ENCODE results near the gene ISLR.

The ISLR gene

GRCh38 chr15:74165461-74165860, 8.0 kb upstream of the ISLR start:
- no peak overlapping the region for H3K4me3 ChIP-seq (ENCODE audit: low read depth, low read length)
- H3K36me3 ChIP-seq (ENCODE audit: control insufficient read depth, insufficient read depth, low read length), result no peaks in the 10 kb centered on the region
- no peaks in the 10 kb centered on the region for H3K9me3 ChIP-seq (ENCODE audit: control insufficient read depth, insufficient read depth, low read length)
- H3K9ac ChIP-seq (ENCODE audit: low read depth, low read length), result no peak overlapping the region
- no peaks in the 10 kb centered on the region for H3K4me1 ChIP-seq (ENCODE audit: control insufficient read depth, insufficient read depth, low read length)
- no peaks in the 10 kb centered on the region for H3K27me3 ChIP-seq (ENCODE audit: control insufficient read depth, insufficient read depth, low read length)
- H3K27ac ChIP-seq (ENCODE audit: low read depth, low read length), result no peak overlapping the region

DNA sequence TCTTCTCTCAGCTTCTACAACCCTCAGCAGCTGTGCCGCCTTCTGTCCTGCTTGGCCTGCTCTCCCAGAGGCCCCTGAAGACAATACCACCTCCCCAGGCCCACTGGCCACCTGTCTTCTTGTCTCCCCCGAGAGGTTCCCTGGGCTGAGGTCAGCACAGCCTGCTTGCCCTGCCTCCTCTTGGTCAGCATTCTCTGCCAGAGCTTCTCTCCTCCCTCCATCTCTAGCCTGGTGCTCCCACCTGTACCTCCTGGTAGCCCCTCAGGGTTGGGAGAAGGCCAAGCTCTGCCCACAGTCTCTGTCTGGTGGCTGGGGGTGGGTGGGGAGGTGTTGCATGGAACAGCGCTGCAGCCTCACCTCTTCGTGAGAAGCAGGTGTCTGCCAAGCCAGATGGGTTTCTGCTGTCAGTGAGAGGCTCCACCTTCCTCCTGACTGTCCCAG, 5.6 kb upstream of the ISLR start:
- no peak overlapping the region for H3K4me3 ChIP-seq (ENCODE audit: low read depth, low read length)
- no peaks in the 10 kb centered on the region for H3K27me3 ChIP-seq (ENCODE audit: control insufficient read depth, insufficient read depth, low read length)
- no peaks in the 10 kb centered on the region for H3K36me3 ChIP-seq (ENCODE audit: control insufficient read depth, insufficient read depth, low read length)
- H3K4me1 ChIP-seq (ENCODE audit: control insufficient read depth, insufficient read depth, low read length), result peaks cover 3% of the 10 kb centered on the region; the same call in 1 of the 2 replicates
- H3K9me3 ChIP-seq (ENCODE audit: control insufficient read depth, insufficient read depth, low read length), result no peaks in the 10 kb centered on the region
- no peak overlapping the region for H3K9ac ChIP-seq (ENCODE audit: low read depth, low read length)
- H3K27ac ChIP-seq (ENCODE audit: low read depth, low read length), result no peak overlapping the region

DNA sequence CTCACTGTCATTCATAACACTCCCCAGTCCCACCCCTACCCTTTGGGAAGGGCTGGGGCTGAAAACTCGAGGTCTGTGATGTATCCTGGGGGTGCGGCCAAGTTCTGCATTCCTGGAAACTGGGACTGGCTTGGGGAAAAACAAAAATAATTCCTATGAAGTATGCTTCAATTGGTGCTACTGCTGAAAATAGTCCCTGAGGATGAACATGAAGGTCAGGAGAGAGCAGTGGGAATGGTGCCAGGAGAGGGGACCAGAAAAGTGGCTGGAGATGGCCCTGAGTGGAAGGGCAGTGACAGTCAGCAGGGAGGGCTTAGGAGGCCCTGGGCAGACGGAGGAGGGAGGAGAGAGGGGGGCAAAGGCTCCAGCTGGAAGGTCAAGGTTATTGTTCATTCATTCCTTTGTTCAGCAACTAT, 4.8 kb upstream of the ISLR start:
- H3K9ac ChIP-seq (ENCODE audit: low read depth, low read length), result no peak overlapping the region
- H3K27ac ChIP-seq (ENCODE audit: low read depth, low read length), result no peak overlapping the region
- H3K36me3 ChIP-seq (ENCODE audit: control insufficient read depth, insufficient read depth, low read length), result no peaks in the 10 kb centered on the region
- H3K27me3 ChIP-seq (ENCODE audit: control insufficient read depth, insufficient read depth, low read length), result no peaks in the 10 kb centered on the region
- H3K4me1 ChIP-seq (ENCODE audit: control insufficient read depth, insufficient read depth, low read length), result peaks cover 12% of the 10 kb centered on the region
- H3K9me3 ChIP-seq (ENCODE audit: control insufficient read depth, insufficient read depth, low read length), result no peaks in the 10 kb centered on the region
- no peak overlapping the region for H3K4me3 ChIP-seq (ENCODE audit: low read depth, low read length)

DNA sequence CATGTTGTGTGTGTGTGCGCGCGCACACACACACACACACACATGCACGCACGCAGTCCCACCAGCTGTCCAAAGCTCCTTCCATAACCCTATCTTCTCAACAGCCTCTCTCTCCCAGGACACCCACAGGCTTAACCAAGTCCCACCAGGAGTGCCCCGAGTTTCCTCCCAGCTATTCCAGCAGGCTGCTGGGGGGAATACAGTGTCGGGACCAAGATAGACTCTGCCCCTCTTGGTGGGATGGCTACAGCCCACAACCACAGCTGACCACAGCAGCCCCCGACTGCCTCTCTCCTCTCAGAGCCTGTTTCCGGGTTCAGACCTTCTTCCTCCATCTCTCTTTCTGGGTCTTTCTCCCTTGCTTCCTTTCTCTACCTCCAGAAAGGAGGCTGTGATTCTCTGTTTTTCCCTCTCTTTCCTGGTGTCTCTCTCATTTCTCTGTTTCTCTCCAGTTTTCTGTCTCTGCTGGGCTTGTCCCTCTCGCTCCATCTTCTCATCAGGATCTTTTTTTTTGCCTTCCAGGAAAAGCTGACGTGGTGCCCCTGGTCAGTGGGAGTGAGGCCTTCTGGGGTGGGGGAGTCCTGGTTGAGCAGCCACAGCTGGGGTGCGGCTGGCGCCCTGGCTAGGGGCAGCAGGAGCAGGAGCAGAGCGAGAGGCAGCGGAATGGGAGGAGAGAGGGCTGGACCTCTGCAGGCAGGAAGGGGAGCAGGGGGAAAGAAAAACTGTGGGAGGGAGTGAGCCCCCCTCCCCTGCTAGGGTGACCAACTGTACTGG, 3.3 kb upstream of the ISLR start:
- H3K27me3 ChIP-seq (ENCODE audit: control insufficient read depth, insufficient read depth, low read length), result no peaks in the 10 kb centered on the region
- no peak overlapping the region for H3K9ac ChIP-seq (ENCODE audit: low read depth, low read length)
- H3K36me3 ChIP-seq (ENCODE audit: control insufficient read depth, insufficient read depth, low read length), result no peaks in the 10 kb centered on the region
- peaks cover 14% of the 10 kb centered on the region for H3K4me1 ChIP-seq (ENCODE audit: control insufficient read depth, insufficient read depth, low read length)
- H3K9me3 ChIP-seq (ENCODE audit: control insufficient read depth, insufficient read depth, low read length), result no peaks in the 10 kb centered on the region
- H3K27ac ChIP-seq (ENCODE audit: low read depth, low read length), result no peak overlapping the region
- no peak overlapping the region for H3K4me3 ChIP-seq (ENCODE audit: low read depth, low read length)

DNA sequence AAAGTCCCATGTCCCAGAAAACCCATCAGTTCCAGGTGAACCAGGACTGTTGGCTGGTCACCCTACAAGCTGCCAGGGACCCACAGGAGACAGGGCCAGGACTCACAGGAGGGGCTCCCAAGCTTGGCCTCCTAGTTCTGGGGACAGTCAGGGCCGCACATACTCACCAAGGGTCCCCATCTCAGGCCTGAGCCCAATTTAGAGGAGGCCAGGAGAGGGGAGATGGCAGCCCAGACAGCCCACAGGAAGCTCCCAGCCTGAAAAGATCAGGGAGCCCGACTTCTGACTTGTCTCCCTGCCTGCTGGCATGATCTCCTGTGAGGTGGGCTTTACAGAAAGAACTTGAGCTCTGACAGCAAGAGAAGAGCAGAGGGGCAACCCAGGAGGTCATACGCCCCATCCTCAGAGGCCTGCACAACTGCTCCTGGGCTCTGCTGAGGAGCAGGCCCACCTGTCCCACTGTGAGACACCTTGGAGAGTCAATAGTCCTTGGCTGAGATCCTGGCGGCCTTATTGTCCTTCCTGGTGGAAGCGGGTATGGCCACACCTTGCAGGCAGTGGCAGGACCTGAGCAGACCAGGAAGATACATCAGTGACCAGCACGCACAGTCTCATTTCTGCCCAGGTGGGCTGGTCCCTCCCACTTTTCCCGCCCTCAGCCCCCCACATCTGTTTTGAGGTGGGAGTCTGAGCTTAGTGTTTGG, 2.5 kb upstream of the ISLR start:
- Histone ChIP-seq H3K9ac (ENCODE audit: low read depth, low read length) (no peak overlapping the region), H3K4me3 (ENCODE audit: low read depth, low read length) (no peak overlapping the region), H3K27ac (ENCODE audit: low read depth, low read length) (no peak overlapping the region), H3K4me1 (ENCODE audit: control insufficient read depth, insufficient read depth, low read length) (peaks cover 15% of the 10 kb centered on the region), H3K36me3 (ENCODE audit: control insufficient read depth, insufficient read depth, low read length) (no peaks in the 10 kb centered on the region), H3K9me3 (ENCODE audit: control insufficient read depth, insufficient read depth, low read length) (no peaks in the 10 kb centered on the region), H3K27me3 (ENCODE audit: control insufficient read depth, insufficient read depth, low read length) (no peaks in the 10 kb centered on the region)

- Histone ChIP-seq H3K9me3 (ENCODE audit: control insufficient read depth, insufficient read depth, low read length) (no peaks in the 10 kb centered on the region), H3K27me3 (ENCODE audit: control insufficient read depth, insufficient read depth, low read length) (no peaks in the 10 kb centered on the region), H3K4me3 (ENCODE audit: low read depth, low read length) (no peak overlapping the region), H3K4me1 (ENCODE audit: control insufficient read depth, insufficient read depth, low read length) (peaks cover 23% of the 10 kb centered on the region), H3K36me3 (ENCODE audit: control insufficient read depth, insufficient read depth, low read length) (no peaks in the 10 kb centered on the region), H3K27ac (ENCODE audit: low read depth, low read length) (no peak overlapping the region), H3K9ac (ENCODE audit: low read depth, low read length) (no peak overlapping the region)
Observed at GRCh38 chr15:74171965-74172541, 1.5 kb upstream of the ISLR start.

DNA sequence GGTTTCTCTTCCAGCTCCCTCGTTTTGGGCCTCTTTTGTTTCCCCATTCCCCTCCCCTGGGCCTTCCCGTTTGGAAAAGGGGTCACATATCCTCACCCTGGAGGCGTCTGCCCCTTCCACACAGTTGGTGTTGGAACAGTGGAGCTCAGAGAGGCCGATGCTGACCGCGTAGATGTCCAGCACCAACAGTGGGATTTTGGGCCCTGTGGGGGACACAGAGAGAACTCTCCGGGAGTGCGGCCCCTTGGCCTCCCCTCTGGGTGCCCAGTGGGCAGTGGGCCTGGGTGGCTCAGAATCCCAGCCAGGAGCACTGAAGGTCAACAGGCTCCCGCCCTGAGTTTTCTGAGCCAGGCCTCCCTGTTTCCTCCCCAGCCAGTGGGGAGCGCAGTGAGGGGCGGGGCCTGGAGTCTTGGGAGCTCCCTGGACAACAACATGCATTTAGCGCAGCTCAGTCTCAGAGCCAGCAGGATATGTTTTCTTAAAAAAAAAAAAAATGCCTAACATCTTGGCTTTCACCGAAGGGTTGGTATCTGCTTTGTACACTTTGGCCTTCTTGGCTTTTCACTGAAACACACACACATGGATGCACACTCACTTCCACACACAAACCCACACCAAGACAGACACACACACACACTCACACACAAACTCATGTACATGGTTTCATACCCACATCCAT, 670 bp upstream of the ISLR start:
- Histone ChIP-seq H3K27ac (ENCODE audit: low read depth, low read length) (no peak overlapping the region), H3K36me3 (ENCODE audit: control insufficient read depth, insufficient read depth, low read length) (no peaks in the 10 kb centered on the region), H3K4me1 (ENCODE audit: control insufficient read depth, insufficient read depth, low read length) (peaks cover 23% of the 10 kb centered on the region), H3K4me3 (ENCODE audit: low read depth, low read length) (no peak overlapping the region), H3K9ac (ENCODE audit: low read depth, low read length) (no peak overlapping the region), H3K27me3 (ENCODE audit: control insufficient read depth, insufficient read depth, low read length) (no peaks in the 10 kb centered on the region), H3K9me3 (ENCODE audit: control insufficient read depth, insufficient read depth, low read length) (no peaks in the 10 kb centered on the region)

GRCh38 chr15:74174219-74174957, 878 bp downstream of the ISLR start:
- peaks cover 23% of the 10 kb centered on the region for H3K4me1 ChIP-seq (ENCODE audit: control insufficient read depth, insufficient read depth, low read length)
- H3K36me3 ChIP-seq (ENCODE audit: control insufficient read depth, insufficient read depth, low read length), result no peaks in the 10 kb centered on the region
- H3K9me3 ChIP-seq (ENCODE audit: control insufficient read depth, insufficient read depth, low read length), result no peaks in the 10 kb centered on the region
- no peaks in the 10 kb centered on the region for H3K27me3 ChIP-seq (ENCODE audit: control insufficient read depth, insufficient read depth, low read length)
- no peak overlapping the region for H3K4me3 ChIP-seq (ENCODE audit: low read depth, low read length)
- H3K9ac ChIP-seq (ENCODE audit: low read depth, low read length), result no peak overlapping the region
- no peak overlapping the region for H3K27ac ChIP-seq (ENCODE audit: low read depth, low read length)

DNA sequence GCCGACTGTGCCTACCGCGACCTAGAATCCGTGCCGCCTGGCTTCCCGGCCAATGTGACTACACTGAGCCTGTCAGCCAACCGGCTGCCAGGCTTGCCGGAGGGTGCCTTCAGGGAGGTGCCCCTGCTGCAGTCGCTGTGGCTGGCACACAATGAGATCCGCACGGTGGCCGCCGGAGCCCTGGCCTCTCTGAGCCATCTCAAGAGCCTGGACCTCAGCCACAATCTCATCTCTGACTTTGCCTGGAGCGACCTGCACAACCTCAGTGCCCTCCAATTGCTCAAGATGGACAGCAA, 1.4 kb downstream of the ISLR start:
- H3K27ac ChIP-seq (ENCODE audit: low read depth, low read length), result no peak overlapping the region
- peaks cover 23% of the 10 kb centered on the region for H3K4me1 ChIP-seq (ENCODE audit: control insufficient read depth, insufficient read depth, low read length)
- no peak overlapping the region for H3K9ac ChIP-seq (ENCODE audit: low read depth, low read length)
- no peaks in the 10 kb centered on the region for H3K9me3 ChIP-seq (ENCODE audit: control insufficient read depth, insufficient read depth, low read length)
- H3K36me3 ChIP-seq (ENCODE audit: control insufficient read depth, insufficient read depth, low read length), result no peaks in the 10 kb centered on the region
- H3K4me3 ChIP-seq (ENCODE audit: low read depth, low read length), result no peak overlapping the region
- H3K27me3 ChIP-seq (ENCODE audit: control insufficient read depth, insufficient read depth, low read length), result no peaks in the 10 kb centered on the region

DNA sequence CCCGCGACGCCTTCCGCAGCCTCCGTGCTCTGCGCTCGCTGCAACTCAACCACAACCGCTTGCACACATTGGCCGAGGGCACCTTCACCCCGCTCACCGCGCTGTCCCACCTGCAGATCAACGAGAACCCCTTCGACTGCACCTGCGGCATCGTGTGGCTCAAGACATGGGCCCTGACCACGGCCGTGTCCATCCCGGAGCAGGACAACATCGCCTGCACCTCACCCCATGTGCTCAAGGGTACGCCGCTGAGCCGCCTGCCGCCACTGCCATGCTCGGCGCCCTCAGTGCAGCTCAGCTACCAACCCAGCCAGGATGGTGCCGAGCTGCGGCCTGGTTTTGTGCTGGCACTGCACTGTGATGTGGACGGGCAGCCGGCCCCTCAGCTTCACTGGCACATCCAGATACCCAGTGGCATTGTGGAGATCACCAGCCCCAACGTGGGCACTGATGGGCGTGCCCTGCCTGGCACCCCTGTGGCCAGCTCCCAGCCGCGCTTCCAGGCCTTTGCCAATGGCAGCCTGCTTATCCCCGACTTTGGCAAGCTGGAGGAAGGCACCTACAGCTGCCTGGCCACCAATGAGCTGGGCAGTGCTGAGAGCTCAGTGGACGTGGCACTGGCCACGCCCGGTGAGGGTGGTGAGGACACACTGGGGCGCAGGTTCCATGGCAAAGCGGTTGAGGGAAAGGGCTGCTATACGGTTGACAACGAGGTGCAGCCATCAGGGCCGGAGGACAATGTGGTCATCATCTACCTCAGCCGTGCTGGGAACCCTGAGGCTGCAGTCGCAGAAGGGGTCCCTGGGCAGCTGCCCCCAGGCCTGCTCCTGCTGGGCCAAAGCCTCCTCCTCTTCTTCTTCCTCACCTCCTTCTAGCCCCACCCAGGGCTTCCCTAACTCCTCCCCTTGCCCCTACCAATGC, 2.0 kb downstream of the ISLR start:
- Histone ChIP-seq H3K27ac (ENCODE audit: low read depth, low read length) (no peak overlapping the region), H3K4me1 (ENCODE audit: control insufficient read depth, insufficient read depth, low read length) (peaks cover 23% of the 10 kb centered on the region), H3K36me3 (ENCODE audit: control insufficient read depth, insufficient read depth, low read length) (no peaks in the 10 kb centered on the region), H3K27me3 (ENCODE audit: control insufficient read depth, insufficient read depth, low read length) (no peaks in the 10 kb centered on the region), H3K9ac (ENCODE audit: low read depth, low read length) (no peak overlapping the region), H3K9me3 (ENCODE audit: control insufficient read depth, insufficient read depth, low read length) (no peaks in the 10 kb centered on the region), H3K4me3 (ENCODE audit: low read depth, low read length) (no peak overlapping the region)
